PFSK-1 (cell line): ENCODE results near the gene KDM7A.

Experiments used
- FOXP2 ChIP-seq: optimal IDR thresholded peaks from 2 replicates; pipeline ENCODE3; 2011; ENCODE audit warnings: borderline replicate concordance, control low read depth, inconsistent platforms; ENCODE audit not compliant: insufficient read depth; ENCODE audit errors: extremely low read length, extremely low read depth
- POLR2AphosphoS5 ChIP-seq: IDR thresholded peaks from 2 replicates; pipeline ENCODE4 v1.6.1; 2012; ENCODE audit warnings: low read depth, mild to moderate bottlenecking, control low read depth, low read length, moderate library complexity
- TF ChIP-seq, protein P1 (sequence below), 2 experiments: IDR thresholded peaks; 2 replicates each; pipeline versions ENCODE4 v1.6.1 to v1.8.0; 2011 to 2012; ENCODE audit warnings: low read depth in 2 of 2, low read length in 2 of 2, control low read depth in 1 of 2, inconsistent platforms in 1 of 2, mild to moderate bottlenecking in 1 of 2, moderate library complexity in 1 of 2; ENCODE audit not compliant: insufficient read depth in 1 of 2

DNA sequence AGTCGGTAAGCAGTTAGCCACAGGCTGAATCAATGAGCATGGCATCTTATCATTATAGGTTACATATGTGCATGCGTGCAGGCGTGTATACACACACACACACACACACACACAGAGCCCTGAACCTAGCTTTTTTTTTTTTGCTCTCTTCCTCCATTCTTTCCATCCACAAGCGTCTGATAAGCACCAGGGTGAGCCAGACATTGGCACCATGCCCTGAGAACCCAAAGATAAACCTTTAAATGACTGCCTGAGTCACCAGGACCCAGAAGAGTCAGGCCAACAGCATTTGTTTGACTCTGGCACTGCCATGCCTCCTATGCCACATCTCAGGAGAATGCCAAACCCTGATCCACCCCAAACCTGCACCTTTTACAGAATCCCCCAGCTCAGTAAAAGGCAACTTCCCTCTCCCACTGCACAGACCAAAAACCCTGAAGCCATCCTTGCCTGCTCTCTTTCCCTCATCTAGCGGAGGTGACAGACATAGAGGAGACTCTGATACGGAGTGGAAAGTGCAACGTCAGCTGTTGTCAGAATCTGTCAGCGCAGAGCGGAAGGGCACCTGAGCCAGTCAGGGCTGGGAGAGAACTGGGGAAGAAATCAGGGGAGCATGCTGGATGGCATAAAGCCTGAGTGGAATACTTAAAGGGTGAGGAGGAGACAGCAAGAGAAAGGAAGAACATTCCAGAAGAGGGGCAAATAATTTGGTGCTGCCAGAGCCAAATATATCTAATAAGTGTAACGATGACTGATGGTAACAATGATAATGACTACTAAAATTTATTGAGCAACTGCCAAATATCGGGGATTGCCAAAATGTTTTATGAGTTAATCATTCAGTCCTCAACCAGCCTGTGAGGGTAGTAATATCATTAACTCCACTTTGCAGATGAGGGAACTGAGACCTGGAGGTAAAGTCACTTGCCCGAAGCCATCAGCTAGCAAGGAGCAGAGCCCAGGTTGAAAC is 117.2 kb downstream of the KDM7A start:
- TF ChIP-seq FOXP2 = no peak
- no peak for TF ChIP-seq POLR2AphosphoS5
- TF ChIP-seq, protein P1, sequence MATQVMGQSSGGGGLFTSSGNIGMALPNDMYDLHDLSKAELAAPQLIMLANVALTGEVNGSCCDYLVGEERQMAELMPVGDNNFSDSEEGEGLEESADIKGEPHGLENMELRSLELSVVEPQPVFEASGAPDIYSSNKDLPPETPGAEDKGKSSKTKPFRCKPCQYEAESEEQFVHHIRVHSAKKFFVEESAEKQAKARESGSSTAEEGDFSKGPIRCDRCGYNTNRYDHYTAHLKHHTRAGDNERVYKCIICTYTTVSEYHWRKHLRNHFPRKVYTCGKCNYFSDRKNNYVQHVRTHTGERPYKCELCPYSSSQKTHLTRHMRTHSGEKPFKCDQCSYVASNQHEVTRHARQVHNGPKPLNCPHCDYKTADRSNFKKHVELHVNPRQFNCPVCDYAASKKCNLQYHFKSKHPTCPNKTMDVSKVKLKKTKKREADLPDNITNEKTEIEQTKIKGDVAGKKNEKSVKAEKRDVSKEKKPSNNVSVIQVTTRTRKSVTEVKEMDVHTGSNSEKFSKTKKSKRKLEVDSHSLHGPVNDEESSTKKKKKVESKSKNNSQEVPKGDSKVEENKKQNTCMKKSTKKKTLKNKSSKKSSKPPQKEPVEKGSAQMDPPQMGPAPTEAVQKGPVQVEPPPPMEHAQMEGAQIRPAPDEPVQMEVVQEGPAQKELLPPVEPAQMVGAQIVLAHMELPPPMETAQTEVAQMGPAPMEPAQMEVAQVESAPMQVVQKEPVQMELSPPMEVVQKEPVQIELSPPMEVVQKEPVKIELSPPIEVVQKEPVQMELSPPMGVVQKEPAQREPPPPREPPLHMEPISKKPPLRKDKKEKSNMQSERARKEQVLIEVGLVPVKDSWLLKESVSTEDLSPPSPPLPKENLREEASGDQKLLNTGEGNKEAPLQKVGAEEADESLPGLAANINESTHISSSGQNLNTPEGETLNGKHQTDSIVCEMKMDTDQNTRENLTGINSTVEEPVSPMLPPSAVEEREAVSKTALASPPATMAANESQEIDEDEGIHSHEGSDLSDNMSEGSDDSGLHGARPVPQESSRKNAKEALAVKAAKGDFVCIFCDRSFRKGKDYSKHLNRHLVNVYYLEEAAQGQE (IDR thresholded peaks at IDR 0.05; ENCODE audit: insufficient read depth in 1 of 2, low read depth in 2 of 2, low read length in 2 of 2) = no peak
